ENCODE measurements around the gene MACROD2.

MACROD2 gene

GRCh38 chr20:14932040-14932439 lies 936.7 kb downstream of the MACROD2 start:
- no peak for DNase-seq

GRCh38 chr20:14935285-14935684 lies 940.0 kb downstream of the MACROD2 start:
- no peak for DNase-seq

GRCh38 chr20:14937021-14937420 lies 941.7 kb downstream of the MACROD2 start:
- DNase-seq, result no peak

GRCh38 chr20:14937846-14938245 lies 942.5 kb downstream of the MACROD2 start:
- DNase-seq, result no peak

- no peak for DNase-seq
Observed at GRCh38 chr20:14947536-14947935, 952.2 kb downstream of the MACROD2 start.

GRCh38 chr20:14947946-14948345 lies 952.6 kb downstream of the MACROD2 start:
- no peak for DNase-seq

GRCh38 chr20:14948416-14948815 lies 953.1 kb downstream of the MACROD2 start:
- peak; percentile 57 for DNase-seq

- DNase-seq, result no peak
Observed at GRCh38 chr20:14950633-14951032, 955.3 kb downstream of the MACROD2 start.

- DNase-seq, result no peak
Observed at GRCh38 chr20:14951105-14951504, 955.8 kb downstream of the MACROD2 start.

GRCh38 chr20:14951707-14952418 lies 956.5 kb downstream of the MACROD2 start:
- no peak for DNase-seq

- DNase-seq, result no peak
Observed at GRCh38 chr20:14953736-14954135, 958.4 kb downstream of the MACROD2 start.

- no peak for DNase-seq
Observed at GRCh38 chr20:14955399-14955798, 960.1 kb downstream of the MACROD2 start.

GRCh38 chr20:14956026-14956425 lies 960.7 kb downstream of the MACROD2 start:
- DNase-seq, result no peak

- DNase-seq, result no peak
Observed at GRCh38 chr20:14956538-14956937, 961.2 kb downstream of the MACROD2 start.

- DNase-seq, result no peak
Observed at GRCh38 chr20:14957402-14957801, 962.1 kb downstream of the MACROD2 start.

- DNase-seq, result no peak
Observed at GRCh38 chr20:14958626-14959025, 963.3 kb downstream of the MACROD2 start.

GRCh38 chr20:14959506-14960475 lies 964.5 kb downstream of the MACROD2 start:
- no peak for DNase-seq

- no peak for DNase-seq
Observed at GRCh38 chr20:14960831-14961230, 965.5 kb downstream of the MACROD2 start.

- no peak for DNase-seq
Observed at GRCh38 chr20:14963262-14963663, 967.9 kb downstream of the MACROD2 start.

GRCh38 chr20:14966203-14966602 lies 970.9 kb downstream of the MACROD2 start:
- DNase-seq, result no peak

GRCh38 chr20:14966808-14967207 lies 971.5 kb downstream of the MACROD2 start:
- no peak for DNase-seq

GRCh38 chr20:14972256-14972655 lies 976.9 kb downstream of the MACROD2 start:
- DNase-seq, result no peak

- no peak for DNase-seq
Observed at GRCh38 chr20:14972690-14973089, 977.4 kb downstream of the MACROD2 start.

GRCh38 chr20:14979453-14979986 lies 984.2 kb downstream of the MACROD2 start:
- DNase-seq, result no peak
